Mesenchymal stem cell (in vitro differentiated cells and primary cell): Measurements from ENCODE around the gene UTY.
A peak's percentile ranks its signal among the peaks of the same experiment; 100 is the strongest.

Source experiments
- DNase-seq: peaks from one replicate; pipeline ENCODE4 v3.0.0-alpha.2; 2013
- H2AFZ ChIP-seq: one replicate; pipeline ENCODE4 v1.6.1; 2013; ENCODE audit warnings: low read depth, mild to moderate bottlenecking, control low read depth, inconsistent platforms, low read length, moderate library complexity
- H2AK5ac ChIP-seq: 2 replicates; pipeline ENCODE4 v1.6.1; 2013; ENCODE audit warnings: low read length, moderate library complexity, mild to moderate bottlenecking, inconsistent platforms; ENCODE audit not compliant: severe bottlenecking
- H2BK120ac ChIP-seq: one replicate; pipeline ENCODE4 v1.6.1; 2013; ENCODE audit warnings: low read depth, mild to moderate bottlenecking, inconsistent platforms, low read length, moderate library complexity
- H2BK12ac ChIP-seq, 2 experiments: one replicate each; pipeline ENCODE4 v1.6.1; 2013; ENCODE audit warnings: inconsistent platforms in 2 of 2, low read length in 2 of 2, mild to moderate bottlenecking in 2 of 2, moderate library complexity in 2 of 2, control low read depth in 1 of 2
- H2BK15ac ChIP-seq: one replicate; pipeline ENCODE4 v1.6.1; 2013; ENCODE audit warnings: mild to moderate bottlenecking, low read depth, inconsistent platforms; ENCODE audit not compliant: poor library complexity, severe bottlenecking
- H2BK5ac ChIP-seq: 2 replicates; pipeline ENCODE4 v1.6.1; 2013; ENCODE audit warnings: low read depth, mild to moderate bottlenecking, low read length, control low read depth, inconsistent platforms; ENCODE audit not compliant: poor library complexity, severe bottlenecking
- H3K14ac ChIP-seq, 2 experiments: one replicate each; pipeline ENCODE4 v1.6.1; 2013; ENCODE audit warnings: inconsistent platforms in 2 of 2, low read length in 2 of 2, control low read depth in 1 of 2, mild to moderate bottlenecking in 1 of 2, moderate library complexity in 1 of 2
- H3K18ac ChIP-seq, 2 experiments: one replicate each; pipeline ENCODE4 v1.6.1; 2013; ENCODE audit warnings: inconsistent platforms in 2 of 2, low read length in 2 of 2, control low read depth in 1 of 2, low read depth in 1 of 2, mild to moderate bottlenecking in 1 of 2
- H3K23ac ChIP-seq, 2 experiments: one replicate each; pipeline ENCODE4 v1.6.1; 2013; ENCODE audit warnings: inconsistent platforms in 2 of 2, low read length in 2 of 2, mild to moderate bottlenecking in 2 of 2, moderate library complexity in 2 of 2, control low read depth in 1 of 2
- H3K27ac ChIP-seq: 2 replicates; pipeline ENCODE4 v1.5.1; 2013; ENCODE audit warnings: mild to moderate bottlenecking, moderate library complexity, low read length, control low read depth, inconsistent platforms; ENCODE audit not compliant: poor library complexity, severe bottlenecking
- H3K27me3 ChIP-seq, 2 experiments: 2 replicates each; pipeline versions ENCODE4 v1.6.1 to v1.7.0; 2013; ENCODE audit warnings: low read length in 2 of 2, mild to moderate bottlenecking in 2 of 2, moderate library complexity in 2 of 2, control low read depth in 1 of 2, inconsistent platforms in 1 of 2; ENCODE audit not compliant: control insufficient read depth in 1 of 2, insufficient read depth in 1 of 2
- H3K36me3 ChIP-seq, 2 experiments: 2 replicates each; pipeline versions ENCODE4 v1.6.1 to v1.7.0; 2013; ENCODE audit warnings: low read length in 2 of 2, control low read depth in 1 of 2, inconsistent platforms in 1 of 2, low read depth in 1 of 2, mild to moderate bottlenecking in 1 of 2; ENCODE audit not compliant: insufficient read depth in 2 of 2, control insufficient read depth in 1 of 2
- H3K4ac ChIP-seq, 2 experiments: one replicate each; pipeline ENCODE4 v1.6.1; 2013; ENCODE audit warnings: inconsistent platforms in 2 of 2, low read length in 2 of 2, mild to moderate bottlenecking in 2 of 2, moderate library complexity in 2 of 2, control low read depth in 1 of 2, low read depth in 1 of 2
- H3K4me1 ChIP-seq: 2 replicates; pipeline ENCODE4 v1.6.1; 2013; ENCODE audit warnings: low read depth, low read length, control low read depth; ENCODE audit not compliant: control insufficient read depth, insufficient read depth
- H3K4me2 ChIP-seq: 2 replicates; pipeline ENCODE4 v1.6.1; 2013; ENCODE audit warnings: low read length, mild to moderate bottlenecking, inconsistent platforms; ENCODE audit not compliant: poor library complexity, severe bottlenecking
- H3K4me3 ChIP-seq, 2 experiments: 2 replicates each; pipeline versions ENCODE4 v1.5.1 to v1.7.0; 2013; ENCODE audit warnings: low read length in 2 of 2, mild to moderate bottlenecking in 2 of 2, control low read depth in 1 of 2, low read depth in 1 of 2; ENCODE audit not compliant: insufficient read depth in 1 of 2
- H3K79me1 ChIP-seq: replicated peaks from 2 replicates; pipeline ENCODE4 v1.6.1; 2013; ENCODE audit warnings: mild to moderate bottlenecking, control low read depth, low read length, inconsistent platforms; ENCODE audit not compliant: poor library complexity, severe bottlenecking
- H3K9ac ChIP-seq: 2 replicates; pipeline ENCODE4 v1.7.0; 2013; ENCODE audit warnings: mild to moderate bottlenecking, low read length, moderate library complexity
- H3K9me3 ChIP-seq: 2 replicates; pipeline ENCODE4 v1.7.0; 2013; ENCODE audit warnings: mild to moderate bottlenecking, low read length; ENCODE audit not compliant: control insufficient read depth
- H4K8ac ChIP-seq: one replicate; pipeline ENCODE4 v1.6.1; 2013; ENCODE audit warnings: inconsistent platforms, mild to moderate bottlenecking, low read length, moderate library complexity
- H4K91ac ChIP-seq: one replicate; pipeline ENCODE4 v1.6.1; 2013; ENCODE audit warnings: mild to moderate bottlenecking, low read length, inconsistent platforms
- WGBS: methylation state at CpG from one replicate; pipeline ENCODE4 v1.1.7; 2013; ENCODE audit warnings: mixed read lengths; 5-methylcytosine and 5-hydroxymethylcytosine counted together

UTY gene

DNA sequence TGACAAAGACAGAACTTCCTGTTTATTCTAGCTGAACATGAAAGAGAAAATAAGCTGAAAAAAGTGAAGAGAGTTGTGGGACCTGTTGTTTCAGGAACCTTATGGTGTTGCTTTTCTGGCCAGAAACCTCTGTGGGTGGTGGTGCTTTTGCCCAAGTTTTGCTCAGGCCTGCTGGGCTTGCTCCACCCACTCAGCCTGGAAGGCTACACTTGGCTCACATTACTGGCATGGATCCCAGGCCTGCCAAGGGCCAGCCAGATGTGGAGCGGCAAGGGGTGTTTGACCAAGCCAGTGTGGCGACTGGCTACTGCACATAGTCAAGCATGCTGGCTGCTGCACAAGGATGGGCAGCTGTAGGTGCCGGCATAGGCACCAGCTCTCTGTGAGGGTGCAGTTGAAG lies 245.9 kb downstream of the UTY start:
- no peak overlapping the region for H3K4ac ChIP-seq
- no peak overlapping the region for H4K8ac ChIP-seq
- no peak overlapping the region for H3K27ac ChIP-seq
- H2BK12ac ChIP-seq = no peak overlapping the region
- no peak overlapping the region for H2BK120ac ChIP-seq
- H3K4me1 ChIP-seq = no peaks in the 10 kb centered on the region
- WGBS = 97% methylated on average over 3 of the region's 3 CpGs
- H3K27me3 ChIP-seq = no peaks in the 10 kb centered on the region
- no peaks in the 10 kb centered on the region for H3K9me3 ChIP-seq
- no peak overlapping the region for H4K91ac ChIP-seq
- H2BK15ac ChIP-seq = no peak overlapping the region
- no peak overlapping the region for H3K18ac ChIP-seq
- H3K4me3 ChIP-seq = no peak overlapping the region
- peaks cover 0 to 29% of the 10 kb centered on the region in 2 experiments for H3K36me3 ChIP-seq
- H2AK5ac ChIP-seq = no peak overlapping the region
- peak; percentile 4 for DNase-seq
- H3K14ac ChIP-seq = no peak overlapping the region
- H3K79me1 ChIP-seq = peaks cover 7% of the 10 kb centered on the region
- no peak overlapping the region for H2AFZ ChIP-seq
- no peak overlapping the region for H3K23ac ChIP-seq
- H2BK5ac ChIP-seq = no peak overlapping the region
- no peak overlapping the region for H3K9ac ChIP-seq
- H3K4me2 ChIP-seq = no peak overlapping the region

DNA sequence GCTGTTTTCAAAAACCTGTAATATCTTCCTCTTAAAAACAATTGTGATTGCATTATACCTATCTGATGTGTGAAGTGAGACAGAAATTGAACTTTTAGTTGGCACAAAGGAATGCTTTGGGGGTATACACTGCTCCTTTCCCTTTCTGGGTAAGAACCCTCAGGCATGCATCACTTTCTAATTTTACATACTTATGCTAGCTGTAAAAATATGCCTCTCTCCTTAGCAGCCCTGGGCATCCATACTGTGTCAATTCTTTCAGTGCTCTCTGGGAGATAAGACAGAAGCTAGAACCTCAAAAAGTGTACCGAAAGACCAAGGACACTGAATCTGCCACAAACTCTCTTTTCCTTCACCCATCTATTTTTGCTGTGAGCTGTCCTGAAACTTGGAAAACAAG lies 246.7 kb downstream of the UTY start:
- H3K36me3 ChIP-seq = peaks cover 0 to 24% of the 10 kb centered on the region in 2 experiments
- no peak overlapping the region for H3K4me2 ChIP-seq
- no peak overlapping the region for H2AK5ac ChIP-seq
- no peak for DNase-seq
- H3K27me3 ChIP-seq = no peaks in the 10 kb centered on the region
- H3K9ac ChIP-seq = no peak overlapping the region
- no peak overlapping the region for H4K8ac ChIP-seq
- H2BK15ac ChIP-seq = no peak overlapping the region
- no peaks in the 10 kb centered on the region for H3K9me3 ChIP-seq
- no peak overlapping the region for H4K91ac ChIP-seq
- H3K14ac ChIP-seq = no peak overlapping the region
- no peak overlapping the region for H2AFZ ChIP-seq
- H3K27ac ChIP-seq = no peak overlapping the region
- H3K79me1 ChIP-seq = peaks cover 6% of the 10 kb centered on the region
- H2BK12ac ChIP-seq = no peak overlapping the region
- WGBS = 100% methylated on average over 1 of the region's 1 CpG
- no peak overlapping the region for H3K4ac ChIP-seq
- H3K4me3 ChIP-seq = no peak overlapping the region
- no peaks in the 10 kb centered on the region for H3K4me1 ChIP-seq
- H3K23ac ChIP-seq = no peak overlapping the region
- H3K18ac ChIP-seq = no peak overlapping the region
- H2BK5ac ChIP-seq = no peak overlapping the region
- no peak overlapping the region for H2BK120ac ChIP-seq

- H3K4me2 ChIP-seq = no peak overlapping the region
- H3K79me1 ChIP-seq = no peaks in the 10 kb centered on the region
- H3K27me3 ChIP-seq = no peaks in the 10 kb centered on the region
- no peaks in the 10 kb centered on the region for H3K4me1 ChIP-seq
- no peak overlapping the region for H2AFZ ChIP-seq
- no peak overlapping the region for H4K8ac ChIP-seq
- H3K9me3 ChIP-seq = no peaks in the 10 kb centered on the region
- no peak overlapping the region for H2AK5ac ChIP-seq
- H2BK15ac ChIP-seq = no peak overlapping the region
- no peak overlapping the region for H3K23ac ChIP-seq
- no peak overlapping the region for H2BK5ac ChIP-seq
- no peak overlapping the region for H3K18ac ChIP-seq
- 84% methylated on average over 2 of the region's 2 CpGs for WGBS
- no peak overlapping the region for H3K4me3 ChIP-seq
- no peak overlapping the region for H3K9ac ChIP-seq
- H2BK120ac ChIP-seq = no peak overlapping the region
- no peak overlapping the region for H3K14ac ChIP-seq
- no peak overlapping the region for H3K27ac ChIP-seq
- DNase-seq = no peak
- no peak overlapping the region for H3K4ac ChIP-seq
- no peaks in the 10 kb centered on the region for H3K36me3 ChIP-seq
- no peak overlapping the region for H2BK12ac ChIP-seq
- no peak overlapping the region for H4K91ac ChIP-seq
Observed at GRCh38 chrY:13227354-13227953, 252.4 kb downstream of the UTY start.

- Histone ChIP-seq H3K79me1 (no peaks in the 10 kb centered on the region), H2BK120ac (no peak overlapping the region), H3K14ac (no peak overlapping the region), H2BK12ac (no peak overlapping the region), H3K36me3 (no peaks in the 10 kb centered on the region), H3K4me1 (no peaks in the 10 kb centered on the region), H3K9ac (no peak overlapping the region), H3K4ac (no peak overlapping the region), H4K8ac (no peak overlapping the region), H3K9me3 (no peaks in the 10 kb centered on the region), H2AFZ (no peak overlapping the region), H3K27ac (no peak overlapping the region), H2AK5ac (no peak overlapping the region), H3K4me3 (no peak overlapping the region), H2BK5ac (no peak overlapping the region), H3K4me2 (no peak overlapping the region), H2BK15ac (no peak overlapping the region), H4K91ac (no peak overlapping the region), H3K23ac (no peak overlapping the region), H3K27me3 (no peaks in the 10 kb centered on the region), H3K18ac (no peak overlapping the region)
- no peak for DNase-seq
- 100% methylated on average over 2 of the region's 5 CpGs for WGBS
Observed at GRCh38 chrY:13210961-13211646, 268.7 kb downstream of the UTY start.
